Measurements from ENCODE around the gene KSR2. TPM values are rescaled to one million over a fixed set of nuclear protein-coding genes. Genes with fewer than 3 reads are reported as not detected.
A peak's percentile ranks its signal among the peaks of the same experiment; 100 is the strongest.

KSR2 gene
- total and polyA plus RNA-seq, 2 donors (not counting 3 experiments of a cell fraction or from before 2014, with no cell fraction given), result 2.1 to 5.2 TPM

DNA sequence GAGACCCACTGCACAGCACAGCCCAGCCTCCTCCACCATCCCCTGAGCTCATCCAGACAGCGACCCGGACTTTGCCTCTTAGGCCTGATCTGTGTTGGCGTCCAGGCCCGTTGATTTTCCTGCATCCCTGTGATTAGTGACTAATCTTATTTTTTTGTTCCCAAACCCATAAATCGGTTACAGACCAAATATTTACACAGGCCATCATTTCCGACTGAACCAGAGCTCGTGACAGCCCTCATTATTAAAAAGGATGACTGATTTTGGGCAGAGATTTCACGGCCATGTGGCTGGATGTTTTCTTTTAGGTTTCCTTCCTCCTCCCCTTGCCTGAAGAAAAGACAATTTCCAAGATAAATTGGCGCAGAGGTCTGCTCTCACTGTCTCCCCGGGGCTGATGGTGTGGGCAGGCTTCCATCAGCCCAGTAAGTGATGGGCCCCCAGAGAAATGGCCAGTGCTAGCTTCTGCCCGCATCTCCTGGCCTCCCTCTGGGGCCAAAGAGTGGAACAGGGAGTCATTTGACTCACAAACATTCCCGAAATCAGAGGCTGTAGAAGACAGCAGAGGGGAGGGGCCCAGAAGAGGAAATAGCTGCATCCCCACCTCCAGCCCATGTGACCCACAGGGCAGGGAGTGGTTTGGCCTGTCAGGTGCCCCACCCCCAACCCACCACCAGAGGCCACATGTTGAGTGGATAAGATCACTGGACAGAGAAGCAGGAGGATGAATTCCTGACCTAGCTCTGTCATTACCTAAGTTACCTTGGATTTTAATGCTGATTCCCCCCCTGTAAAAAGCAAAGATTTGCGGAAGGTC, 283.5 kb downstream of the KSR2 start:
- CTCF ChIA-PET, result interaction anchor here (1.3 to 4.6 kb wide), 10 partner anchors 7 to 318 kb away, joined by 3 to 36 read pairs (median 7); no protein-coding TSS in a partner anchor
- Histone ChIP-seq H3K27ac (ENCODE audit: insufficient read depth, low read depth, low read length) (peak overlapping the region; percentile 98), H3K4me2 (ENCODE audit: insufficient read depth, low read length) (peak overlapping the region; percentile 67), H3K27me3 (ENCODE audit: control insufficient read depth in 2 of 2, insufficient read depth in 2 of 2, low read length in 2 of 2) (no peaks in the 10 kb centered on the region), H3K36me3 (ENCODE audit: control insufficient read depth in 2 of 2, extremely low read depth in 1 of 2, insufficient read depth in 2 of 2, low read length in 2 of 2) (no peaks in the 10 kb centered on the region), H4K20me1 (replicated peaks; ENCODE audit: control insufficient read depth, extremely low read depth, insufficient read depth, low read length) (no peaks in the 10 kb centered on the region), H3K79me2 (ENCODE audit: control insufficient read depth, insufficient read depth, low read length) (no peaks in the 10 kb centered on the region), H3K4me1 (ENCODE audit: control insufficient read depth, extremely low read depth, insufficient read depth, low read length) (peaks cover 51% of the 10 kb centered on the region), H2AFZ (ENCODE audit: low read depth, low read length) (peak overlapping the region; percentile 13), H3K9me1 (replicated peaks; ENCODE audit: control insufficient read depth, extremely low read depth, insufficient read depth, low read length) (no peaks in the 10 kb centered on the region), H3K9me3 (replicated peaks; ENCODE audit: control insufficient read depth, insufficient read depth, low read length) (no peaks in the 10 kb centered on the region), H3K9ac (replicated peaks; ENCODE audit: extremely low read depth, insufficient read depth, low read length) (peak overlapping the region; percentile 86), H3K4me3 (replicated peaks in 1 of 3; ENCODE audit: insufficient read depth in 1 of 3, low read depth in 1 of 3, low read length in 3 of 3) (no peak overlapping the region)
- POLR2A ChIA-PET, result interaction anchor here (0.6 to 1.5 kb wide), 4 partner anchors 9 to 70 kb away, joined by 3 to 6 read pairs (median 4); no protein-coding TSS in a partner anchor
- intact Hi-C loops (cut with micrococcal nuclease) (loop anchor here (1.0 to 10.0 kb wide), 6 partner anchors 11 to 689 kb away; partner anchors contain the start of genes SUDS3 and TAOK3), dilution Hi-C loops (cut with MboI; ENCODE audit: extremely low pct_ligation_motif_present, low sequenced_read_pairs) (no loop called here)
- BruUV-seq (replicated peaks), result TSS peak; percentile 76
- FAIRE-seq (peak; percentile 80), DNase-seq (ENCODE audit: low read depth, low spot score) (peak; percentile 97)
- TF ChIP-seq, protein P1, sequence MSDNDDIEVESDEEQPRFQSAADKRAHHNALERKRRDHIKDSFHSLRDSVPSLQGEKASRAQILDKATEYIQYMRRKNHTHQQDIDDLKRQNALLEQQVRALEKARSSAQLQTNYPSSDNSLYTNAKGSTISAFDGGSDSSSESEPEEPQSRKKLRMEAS (IDR thresholded peaks at IDR 0.05; ENCODE audit: insufficient read depth, insufficient read length), result peak; percentile 71
- TF ChIP-seq FOS (IDR thresholded peaks at IDR 0.05; ENCODE audit: borderline replicate concordance, insufficient read depth, low read length), result peak; percentile 75
- peak; percentile 71 for TF ChIP-seq JUN (IDR thresholded peaks at IDR 0.05; ENCODE audit: borderline replicate concordance, insufficient read depth, insufficient read length, low read depth)
- peak; percentile 47 for TF ChIP-seq POLR2AphosphoS5 (IDR thresholded peaks at IDR 0.05; ENCODE audit: insufficient read depth, low read depth, low read length)
- TF ChIP-seq, protein P2, sequence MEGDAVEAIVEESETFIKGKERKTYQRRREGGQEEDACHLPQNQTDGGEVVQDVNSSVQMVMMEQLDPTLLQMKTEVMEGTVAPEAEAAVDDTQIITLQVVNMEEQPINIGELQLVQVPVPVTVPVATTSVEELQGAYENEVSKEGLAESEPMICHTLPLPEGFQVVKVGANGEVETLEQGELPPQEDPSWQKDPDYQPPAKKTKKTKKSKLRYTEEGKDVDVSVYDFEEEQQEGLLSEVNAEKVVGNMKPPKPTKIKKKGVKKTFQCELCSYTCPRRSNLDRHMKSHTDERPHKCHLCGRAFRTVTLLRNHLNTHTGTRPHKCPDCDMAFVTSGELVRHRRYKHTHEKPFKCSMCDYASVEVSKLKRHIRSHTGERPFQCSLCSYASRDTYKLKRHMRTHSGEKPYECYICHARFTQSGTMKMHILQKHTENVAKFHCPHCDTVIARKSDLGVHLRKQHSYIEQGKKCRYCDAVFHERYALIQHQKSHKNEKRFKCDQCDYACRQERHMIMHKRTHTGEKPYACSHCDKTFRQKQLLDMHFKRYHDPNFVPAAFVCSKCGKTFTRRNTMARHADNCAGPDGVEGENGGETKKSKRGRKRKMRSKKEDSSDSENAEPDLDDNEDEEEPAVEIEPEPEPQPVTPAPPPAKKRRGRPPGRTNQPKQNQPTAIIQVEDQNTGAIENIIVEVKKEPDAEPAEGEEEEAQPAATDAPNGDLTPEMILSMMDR (IDR thresholded peaks at IDR 0.05; ENCODE audit: extremely low read depth in 1 of 2, insufficient read depth in 1 of 2, low read depth in 1 of 2, low read length in 2 of 2), result no peak
- peak; percentile 90 for TF ChIP-seq GATA2 (IDR thresholded peaks at IDR 0.05; ENCODE audit: insufficient read depth, insufficient read length, low read depth, low read length)
- TF ChIP-seq EZH2 (IDR thresholded peaks at IDR 0.05; ENCODE audit: borderline replicate concordance, low read depth, low read length, severe bottlenecking), result no peak
- TF ChIP-seq MYC (IDR thresholded peaks at IDR 0.05; ENCODE audit: low read depth, low read length), result peak; percentile 95
- no peak for TF ChIP-seq POLR2A (IDR thresholded peaks at IDR 0.05; ENCODE audit: low read depth, low read length)

Measured in endothelial cell of umbilical vein (primary cell).